GM23338 (cell line): ENCODE data around the gene DNAI7.

Experiments
- CREB1 ChIP-seq: fragments of 250-450 bp; sonication (Bioruptor Pico); IDR thresholded peaks from 2 replicates; pipeline ENCODE4 v1.5.0; 2020; ENCODE audit warnings: low read depth, mild to moderate bottlenecking, moderate library complexity
- CTCF ChIP-seq, 2 experiments: fragments of 200-600 bp in 1 of 2; sonication (generic) in 1 of 2; conservative IDR thresholded peaks; 2 replicates each; pipeline versions ENCODE4 v1.5.1 to v1.6.1; 2016 to 2017; ENCODE audit warnings: antibody characterized with exemption in 2 of 2, low read depth in 2 of 2, mild to moderate bottlenecking in 2 of 2, moderate library complexity in 1 of 2
- ETS1 ChIP-seq: IDR thresholded peaks from 2 replicates; pipeline ENCODE4 v1.6.1; 2016; ENCODE audit warnings: antibody characterized with exemption
- EZH2 ChIP-seq: fragments of 200-600 bp; sonication (generic); IDR thresholded peaks from one replicate; pipeline ENCODE4 v1.8.0; 2017; ENCODE audit warnings: antibody characterized with exemption, mild to moderate bottlenecking, low read depth; ENCODE audit not compliant: unreplicated experiment
- EZH2phosphoT487 ChIP-seq: fragments of 200-600 bp; sonication (generic); IDR thresholded peaks from one replicate; pipeline ENCODE4 v1.8.1; 2018; ENCODE audit warnings: antibody characterized with exemption; ENCODE audit not compliant: unreplicated experiment
- JUNB ChIP-seq: IDR thresholded peaks from one replicate; pipeline ENCODE4 v1.6.1; 2016; ENCODE audit warnings: antibody characterized with exemption; ENCODE audit not compliant: unreplicated experiment
- POLR2AphosphoS5 ChIP-seq: IDR thresholded peaks from 2 replicates; pipeline ENCODE4 v1.6.1; 2016; ENCODE audit warnings: antibody characterized with exemption, low read depth
- REST ChIP-seq: IDR thresholded peaks from one replicate; pipeline ENCODE4 v1.6.1; 2018; ENCODE audit warnings: antibody characterized with exemption; ENCODE audit not compliant: unreplicated experiment
- ZNF331 ChIP-seq: fragments of 250-450 bp; sonication (Bioruptor Pico); IDR thresholded peaks from 2 replicates; pipeline ENCODE4 v1.5.0; 2020; ENCODE audit warnings: low read depth, mild to moderate bottlenecking, moderate library complexity

GRCh38 chr12:25123126-25123525, 71.8 kb downstream of the DNAI7 start:
- no peak for TF ChIP-seq CTCF (conservative IDR thresholded peaks at IDR 0.05; ENCODE audit: low read depth in 2 of 2)
- TF ChIP-seq EZH2 = no peak
- TF ChIP-seq REST = no peak
- TF ChIP-seq CREB1 = no peak
- no peak for TF ChIP-seq POLR2AphosphoS5
- no peak for TF ChIP-seq ETS1
- no peak for TF ChIP-seq EZH2phosphoT487
- TF ChIP-seq JUNB = no peak
- TF ChIP-seq ZNF331 (CRISPR knock-in tag) = no peak
